Heart left ventricle (tissue), 16 donors: Measurements from ENCODE around the gene ADAMTSL2. TPM values are rescaled to one million over a fixed set of nuclear protein-coding genes. Genes with fewer than 3 reads are reported as not detected.

ENCODE experiments used
- ATAC-seq, 4 donors: fragments of 200-7000 bp; cut with Tn5 transposase; one replicate each; pipeline ENCODE4 v1.9.1; 2020 to 2022; ENCODE audit warnings: moderate library complexity in 4 of 4, mild to moderate bottlenecking in 3 of 4, moderate number of reproducible peaks in 1 of 4
- DNase-seq, 5 donors: peaks; one replicate each; pipeline ENCODE4 v3.0.0-alpha.2; 2020
- H3K27ac ChIP-seq, 12 donors: fragments of 200-600 bp; sonication (generic) in 4 of 12; one replicate each; pipeline versions ENCODE4 v1.5.0 to v1.8.0; 2016 to 2022; ENCODE audit warnings: mild to moderate bottlenecking in 2 of 12
- H3K27me3 ChIP-seq, 9 donors: fragments of 200-600 bp; sonication (generic) in 2 of 9; one replicate each; pipeline versions ENCODE4 v1.5.1 to v1.8.0; 2016 to 2022; ENCODE audit warnings: mild to moderate bottlenecking in 3 of 9
- H3K36me3 ChIP-seq, 9 donors: fragments of 200-600 bp; sonication (generic) in 2 of 9; one replicate each; pipeline versions ENCODE4 v1.5.0 to v1.8.0; 2018 to 2022; ENCODE audit warnings: mild to moderate bottlenecking in 2 of 9
- H3K4me1 ChIP-seq, 12 donors: fragments of 200-600 bp; sonication (generic) in 4 of 12; one replicate each; pipeline versions ENCODE4 v1.5.0 to v1.8.0; 2016 to 2022; ENCODE audit warnings: mild to moderate bottlenecking in 3 of 12
- H3K4me3 ChIP-seq, 12 donors: fragments of 200-600 bp; sonication (generic) in 4 of 12; one replicate each; pipeline versions ENCODE4 v1.5.0 to v1.8.0; 2017 to 2022; ENCODE audit warnings: mild to moderate bottlenecking in 9 of 12, moderate library complexity in 4 of 12
- H3K9me3 ChIP-seq, 12 donors: fragments of 200-600 bp; sonication (generic) in 4 of 12; one replicate each; pipeline versions ENCODE4 v1.5.0 to v1.8.0; 2016 to 2022; ENCODE audit warnings: mild to moderate bottlenecking in 1 of 12
- POLR2A ChIP-seq, 2 donors: fragments of 450-650 bp; IDR thresholded peaks; one replicate each; pipeline ENCODE4 v1.6.1; 2017; ENCODE audit warnings: antibody characterized with exemption in 2 of 2, mild to moderate bottlenecking in 2 of 2, moderate library complexity in 2 of 2
- WGBS, 4 donors: extraction: QIAGEN DNeasy Blood & Tissue Kit in 2 of 4; methylation state at CpG; one replicate each; pipeline versions ENCODE4 v1.1.5 to v1.1.7; 2013 to 2018; 5-methylcytosine and 5-hydroxymethylcytosine counted together
- intact Hi-C, 10 donors: fragments of 100-400 bp; cut with DNase I; formaldehyde crosslinking; loops; one replicate each; pipeline versions ENCODE4 v1.11.1 to v1.14.2; 2022
- polyA plus RNA-seq, 2 donors: library from polyadenylated mRNA; stranded (reverse); fragments of 200-250 nt; gene quantifications; one replicate each; pipeline ENCODE4 v1.2.3, GENCODE V29; 2013
- total RNA-seq, 9 donors: library from RNA; depleted of rRNA in 2 of 9; stranded (reverse); fragments of >200 nt in 2 of 9; fragmentation: NEBNext Ultra II Directional in 3 of 9; extraction: Animal tissue kit (Norgen Biotek cat#: 25700) in 3 of 9; gene quantifications; one replicate each; pipeline versions ENCODE4 v1.1.0 to v1.2.4, GENCODE V29; 2016 to 2023
- TF ChIP-seq, protein P1 (sequence below), 12 donors: fragments of 200-600 bp; sonication (generic) in 4 of 12; IDR thresholded peaks; one replicate each; pipeline versions ENCODE4 v1.5.0 to v1.8.0; 2018 to 2022; ENCODE audit warnings: antibody characterized with exemption in 12 of 12, mild to moderate bottlenecking in 5 of 12
- donor health status: ischemic (EF 13 %, LVEDD 7.1; RV severe dilation, severe dysfunction).
- donor health status: healthy with polysubstance abuse.
- donor health status: DM: no; HTN: yes; CAD: no.
- donor health status: DM: no; HTN: no; CAD: no.
- donor health status: ischemic (EF 25% LVEDD 6.9; RV normal size, moderate dysfunction).
- donor health status: ischemic (EF 25% LVEDD 5.7; RV mildly dilated, moderate dysfunction).
- donor health status: healthy.
- donor health status: DM: yes; HTN: yes; CAD: no.
- donor health status: ischemic (EF 35%, LVEDD 5.7; RV mildly dilated, moderate dysfunction).
- donor health status: nonischemic (EF 11% LVEDD 7.7; RV severe dilation, severe dysfunction).
- donor health status: DM: yes; HTN: yes; CAD: no.
- donor health status: PGD.
- donor health status: ischemic (EF 29% LVEDD 5.4; RV normal size, mild dysfunction).
- donor health status: nonischemic (EF 23%, LVEDD 6.1; RV moderate dilation, normal function).

ADAMTSL2 gene
- total and polyA plus RNA-seq, 11 donors, result 2.3 to 5.1 (median 3.7) TPM

- H3K27me3 ChIP-seq, result no peaks in the 10 kb centered on the region
- 85 to 92% (median 90%) methylated on average over 4 to 9 of the region's 9 CpGs for WGBS, 4 donors
- no peak overlapping the region for H3K4me3 ChIP-seq
- TF ChIP-seq, protein P1, sequence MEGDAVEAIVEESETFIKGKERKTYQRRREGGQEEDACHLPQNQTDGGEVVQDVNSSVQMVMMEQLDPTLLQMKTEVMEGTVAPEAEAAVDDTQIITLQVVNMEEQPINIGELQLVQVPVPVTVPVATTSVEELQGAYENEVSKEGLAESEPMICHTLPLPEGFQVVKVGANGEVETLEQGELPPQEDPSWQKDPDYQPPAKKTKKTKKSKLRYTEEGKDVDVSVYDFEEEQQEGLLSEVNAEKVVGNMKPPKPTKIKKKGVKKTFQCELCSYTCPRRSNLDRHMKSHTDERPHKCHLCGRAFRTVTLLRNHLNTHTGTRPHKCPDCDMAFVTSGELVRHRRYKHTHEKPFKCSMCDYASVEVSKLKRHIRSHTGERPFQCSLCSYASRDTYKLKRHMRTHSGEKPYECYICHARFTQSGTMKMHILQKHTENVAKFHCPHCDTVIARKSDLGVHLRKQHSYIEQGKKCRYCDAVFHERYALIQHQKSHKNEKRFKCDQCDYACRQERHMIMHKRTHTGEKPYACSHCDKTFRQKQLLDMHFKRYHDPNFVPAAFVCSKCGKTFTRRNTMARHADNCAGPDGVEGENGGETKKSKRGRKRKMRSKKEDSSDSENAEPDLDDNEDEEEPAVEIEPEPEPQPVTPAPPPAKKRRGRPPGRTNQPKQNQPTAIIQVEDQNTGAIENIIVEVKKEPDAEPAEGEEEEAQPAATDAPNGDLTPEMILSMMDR (IDR thresholded peaks at IDR 0.05), result no peak
- TF ChIP-seq POLR2A (IDR thresholded peaks at IDR 0.05), result no peak
- peak overlapping the region in 9 of 12 donors; percentile 54 to 83 (median 72) for H3K27ac ChIP-seq
- intact Hi-C loops, result no loop called here
- peaks cover 3 to 46% (median 38%) of the 10 kb centered on the region in 12 donors for H3K4me1 ChIP-seq
- no peak for ATAC-seq
- H3K9me3 ChIP-seq, result no peaks in the 10 kb centered on the region
- peaks cover 0 to 31% (median 0%) of the 10 kb centered on the region in 9 donors for H3K36me3 ChIP-seq
- DNase-seq, result no peak
These were observed 23.1 kb downstream of the ADAMTSL2 start for GRCh38 chr9:133557581-133557980.

- H3K27me3 ChIP-seq, result no peaks in the 10 kb centered on the region
- intact Hi-C loops, result loop anchor here in 3 of 10 donors (1.0 to 2.0 kb wide), 3 partner anchors 18 to 20 kb away; no protein-coding TSS in a partner anchor
- no peaks in the 10 kb centered on the region for H3K9me3 ChIP-seq
- TF ChIP-seq POLR2A (IDR thresholded peaks at IDR 0.05), result no peak
- TF ChIP-seq, protein P1 (IDR thresholded peaks at IDR 0.05), result no peak
- WGBS, 4 donors, result 23 to 33% (median 27%) methylated on average over 22 to 31 of the region's 31 CpGs
- peak overlapping the region; percentile 4 to 85 (median 69) for H3K27ac ChIP-seq
- DNase-seq (peak in 4 of 5 donors; percentile 60 to 74 (median 68)), ATAC-seq (peak; percentile 48 to 80 (median 59))
- H3K36me3 ChIP-seq, result peaks cover 0 to 27% (median 0%) of the 10 kb centered on the region in 9 donors
- peaks cover 3 to 55% (median 44%) of the 10 kb centered on the region in 12 donors for H3K4me1 ChIP-seq
- H3K4me3 ChIP-seq, result peak overlapping the region in 7 of 12 donors; percentile 3 to 35 (median 11)
These were observed 24.0 kb downstream of the ADAMTSL2 start for GRCh38 chr9:133558191-133559126.

GRCh38 chr9:133560311-133560710 lies 25.8 kb downstream of the ADAMTSL2 start:
- no peaks in the 10 kb centered on the region for H3K27me3 ChIP-seq
- peak overlapping the region in 2 of 12 donors; percentile 45 to 63 for H3K27ac ChIP-seq
- peaks cover 3 to 59% (median 50%) of the 10 kb centered on the region in 12 donors for H3K4me1 ChIP-seq
- peaks cover 0 to 11% (median 0%) of the 10 kb centered on the region in 9 donors for H3K36me3 ChIP-seq
- intact Hi-C loops, result no loop called here
- DNase-seq (peak in 4 of 5 donors; percentile 56 to 69 (median 63)), ATAC-seq (peak; percentile 47 to 73 (median 63))
- TF ChIP-seq, protein P1 (IDR thresholded peaks at IDR 0.05), result peak in 2 of 12 donors; percentile 4 to 7
- no peak for TF ChIP-seq POLR2A (IDR thresholded peaks at IDR 0.05)
- H3K4me3 ChIP-seq, result peak overlapping the region in 1 of 12 donors; percentile 16
- WGBS, 4 donors, result 41 to 55% (median 51%) methylated on average over 14 to 15 of the region's 15 CpGs
- no peaks in the 10 kb centered on the region for H3K9me3 ChIP-seq

GRCh38 chr9:133560944-133561343 lies 26.4 kb downstream of the ADAMTSL2 start:
- Histone ChIP-seq H3K27ac (no peak overlapping the region), H3K27me3 (no peaks in the 10 kb centered on the region), H3K4me1 (peaks cover 3 to 65% (median 50%) of the 10 kb centered on the region in 12 donors), H3K4me3 (no peak overlapping the region), H3K9me3 (no peaks in the 10 kb centered on the region), H3K36me3 (peaks cover 0 to 4% (median 0%) of the 10 kb centered on the region in 9 donors)
- TF ChIP-seq POLR2A (IDR thresholded peaks at IDR 0.05), result no peak
- TF ChIP-seq, protein P1 (IDR thresholded peaks at IDR 0.05), result no peak
- DNase-seq (no peak), ATAC-seq (no peak)
- intact Hi-C loops, result no loop called here
- 94 to 99% (median 96%) methylated on average over 13 to 22 of the region's 22 CpGs for WGBS, 4 donors
